ENCODE data around the gene KYAT1. TPM values are rescaled to one million over a fixed set of nuclear protein-coding genes. Genes with fewer than 3 reads are reported as not detected.

The KYAT1 gene
- total and polyA plus RNA-seq, 2 of the 8 experiments (the other 6 are each of a cell fraction or from before 2014, with no cell fraction given), result 30.4 to 42.2 TPM

GRCh38 chr9:128902351-128903078 is 20.8 kb upstream of the KYAT1 start (continued):
- no peak for TF ChIP-seq CHD7 (IDR thresholded peaks at IDR 0.05; ENCODE audit: insufficient replicate concordance, low read length)

Measured in H1 (cell line).